ENCODE measurements around the gene ITGAL. TPM values are rescaled to one million over a fixed set of nuclear protein-coding genes. Genes with fewer than 3 reads are reported as not detected.

ITGAL gene
- total and polyA plus RNA-seq, 4 experiments from 2014 or later = 110 to 657 (median 403) TPM

- no peaks in the 10 kb centered on the region for H3K27me3 Mint-ChIP-seq
- H3K27ac ChIP-seq (ENCODE audit: low read depth, low read length) = no peak overlapping the region
Observed at GRCh38 chr16:30488764-30489605, 16.4 kb downstream of the ITGAL start.

GRCh38 chr16:30490210-30490609, 17.7 kb downstream of the ITGAL start:
- Mint-ChIP-seq H3K9me3 (no peaks in the 10 kb centered on the region), H3K27me3 (no peaks in the 10 kb centered on the region), H3K27ac (peak overlapping the region in 6 of 7 donors; percentile 10 to 88 (median 57)), H3K4me3 (no peak overlapping the region), H3K4me1 (peaks cover 19 to 48% (median 30%) of the 10 kb centered on the region in 4 donors), H3K36me3 (peaks cover 51 to 66% of the 10 kb centered on the region in 2 donors)
- Histone ChIP-seq H3K9me3 (ENCODE audit: control insufficient read depth in 1 of 2, low read length in 2 of 2) (no peaks in the 10 kb centered on the region), H3K36me3 (ENCODE audit: insufficient read depth, low read length) (peaks cover 70% of the 10 kb centered on the region), H3K27ac (ENCODE audit: low read depth, low read length) (no peak overlapping the region), H3K4me1 (ENCODE audit: insufficient read depth, low read length) (peaks cover 25% of the 10 kb centered on the region), H3K4me3 (ENCODE audit: low read length in 2 of 2) (no peak overlapping the region), H3K27me3 (ENCODE audit: insufficient read depth, low read length) (no peaks in the 10 kb centered on the region)
- DNase-seq = no peak
- intact Hi-C loops (cut with micrococcal nuclease) = no loop called here
- ChIA-PET CTCF (ENCODE audit: partially characterized antibody) (interaction anchor here (0.6 to 4.2 kb wide), 5 partner anchors 10 to 602 kb away, joined by 3 to 22 read pairs (median 6); partner anchors contain the start of gene DCTPP1), POLR2A (ENCODE audit: partially characterized antibody) (interaction anchor here (0.9 to 41.1 kb wide), 7 partner anchors 4 to 94 kb away, joined by 3 to 1162 read pairs (median 8); partner anchors contain the start of genes ITGAL and SEPHS2)

More at GRCh38 chr16:30488764-30489605, 16.4 kb downstream of the ITGAL start:
- peaks cover 42 to 67% of the 10 kb centered on the region in 2 donors for H3K36me3 Mint-ChIP-seq
- H3K4me3 ChIP-seq (ENCODE audit: low read length in 2 of 2) = no peak overlapping the region
- ChIA-PET POLR2A (ENCODE audit: partially characterized antibody) (interaction anchor here (0.6 to 41.1 kb wide), 6 partner anchors 5 to 117 kb away, joined by 3 to 1162 read pairs (median 192); partner anchors contain the start of genes ITGAL and SEPHS2), CTCF (ENCODE audit: partially characterized antibody) (interaction anchor here (0.9 to 4.2 kb wide), 4 partner anchors 14 to 140 kb away, joined by 3 to 22 read pairs (median 5); no protein-coding TSS in a partner anchor)
- H3K4me1 Mint-ChIP-seq = peaks cover 19 to 44% (median 29%) of the 10 kb centered on the region in 4 donors
- intact Hi-C loops (cut with micrococcal nuclease) = no loop called here
- no peaks in the 10 kb centered on the region for H3K27me3 ChIP-seq (ENCODE audit: insufficient read depth, low read length)
- DNase-seq = no peak
- H3K9me3 ChIP-seq (ENCODE audit: control insufficient read depth in 1 of 2, low read length in 2 of 2) = no peaks in the 10 kb centered on the region
- peaks cover 26% of the 10 kb centered on the region for H3K4me1 ChIP-seq (ENCODE audit: insufficient read depth, low read length)
- no peaks in the 10 kb centered on the region for H3K9me3 Mint-ChIP-seq
- H3K36me3 ChIP-seq (ENCODE audit: insufficient read depth, low read length) = peaks cover 67% of the 10 kb centered on the region
- peak overlapping the region; percentile 12 to 74 (median 46) for H3K27ac Mint-ChIP-seq
- H3K4me3 Mint-ChIP-seq = no peak overlapping the region

- Mint-ChIP-seq H3K9me3 (no peaks in the 10 kb centered on the region), H3K36me3 (peaks cover 45 to 63% of the 10 kb centered on the region in 2 donors), H3K4me3 (peak overlapping the region in 1 of 8 donors; percentile 39), H3K27me3 (no peaks in the 10 kb centered on the region), H3K27ac (peak overlapping the region; percentile 10 to 80 (median 53)), H3K4me1 (peaks cover 16 to 42% (median 29%) of the 10 kb centered on the region in 4 donors)
- intact Hi-C loops (cut with micrococcal nuclease) = no loop called here
- Histone ChIP-seq H3K4me3 (ENCODE audit: low read length in 2 of 2) (no peak overlapping the region), H3K4me1 (ENCODE audit: insufficient read depth, low read length) (peaks cover 25% of the 10 kb centered on the region), H3K27ac (ENCODE audit: low read depth, low read length) (no peak overlapping the region), H3K27me3 (ENCODE audit: insufficient read depth, low read length) (no peaks in the 10 kb centered on the region), H3K36me3 (ENCODE audit: insufficient read depth, low read length) (peaks cover 69% of the 10 kb centered on the region), H3K9me3 (ENCODE audit: control insufficient read depth in 1 of 2, low read length in 2 of 2) (no peaks in the 10 kb centered on the region)
- CTCF ChIA-PET (ENCODE audit: partially characterized antibody) = interaction anchor here (1.8 to 4.2 kb wide), 5 partner anchors 11 to 61 kb away, joined by 5 to 22 read pairs (median 7); partner anchors contain the start of gene DCTPP1
- POLR2A ChIA-PET (ENCODE audit: partially characterized antibody) = interaction anchor here (0.6 to 41.1 kb wide), 10 partner anchors 3 to 119 kb away, joined by 3 to 1162 read pairs (median 4); partner anchors contain the start of genes ITGAL, SEPHS2 and ZNF689
- no peak for DNase-seq
Observed at GRCh38 chr16:30491229-30491628, 18.7 kb downstream of the ITGAL start.

- intact Hi-C loops (cut with micrococcal nuclease) = loop anchor here (1.0 to 2.0 kb wide), 2 partner anchors 19 to 47 kb away; partner anchors contain the start of genes ITGAL and SEPHS2
- Histone ChIP-seq H3K27ac (ENCODE audit: low read depth, low read length) (no peak overlapping the region), H3K9me3 (ENCODE audit: control insufficient read depth in 1 of 2, low read length in 2 of 2) (no peaks in the 10 kb centered on the region), H3K4me3 (ENCODE audit: low read length in 2 of 2) (no peak overlapping the region), H3K36me3 (ENCODE audit: insufficient read depth, low read length) (peaks cover 67% of the 10 kb centered on the region), H3K4me1 (ENCODE audit: insufficient read depth, low read length) (peaks cover 25% of the 10 kb centered on the region), H3K27me3 (ENCODE audit: insufficient read depth, low read length) (no peaks in the 10 kb centered on the region)
- CTCF ChIA-PET (ENCODE audit: partially characterized antibody) = interaction anchor here (1.2 to 4.2 kb wide), 5 partner anchors 11 to 62 kb away, joined by 3 to 22 read pairs (median 7); partner anchors contain the start of gene DCTPP1
- POLR2A ChIA-PET (ENCODE audit: partially characterized antibody) = interaction anchor here (0.6 to 41.1 kb wide), 9 partner anchors 3 to 118 kb away, joined by 3 to 1162 read pairs (median 4); partner anchors contain the start of genes ITGAL, SEPHS2 and ZNF689
- Mint-ChIP-seq H3K27me3 (no peaks in the 10 kb centered on the region), H3K4me1 (peaks cover 13 to 37% (median 26%) of the 10 kb centered on the region in 4 donors), H3K4me3 (peak overlapping the region in 2 of 8 donors; percentile 21 to 39), H3K27ac (peak overlapping the region; percentile 11 to 89 (median 74)), H3K36me3 (peaks cover 41 to 60% of the 10 kb centered on the region in 2 donors), H3K9me3 (no peaks in the 10 kb centered on the region)
- peak in 1 of 5 donors; percentile 72 for DNase-seq
Observed at GRCh38 chr16:30491744-30492308, 19.3 kb downstream of the ITGAL start.

GRCh38 chr16:30493941-30494488, 21.5 kb downstream of the ITGAL start:
- Mint-ChIP-seq H3K4me1 (peaks cover 8 to 30% (median 20%) of the 10 kb centered on the region in 4 donors), H3K27me3 (no peaks in the 10 kb centered on the region), H3K27ac (peak overlapping the region in 2 of 7 donors; percentile 17 to 46), H3K9me3 (no peaks in the 10 kb centered on the region), H3K36me3 (peaks cover 33 to 56% of the 10 kb centered on the region in 2 donors), H3K4me3 (no peak overlapping the region)
- POLR2A ChIA-PET (ENCODE audit: partially characterized antibody) = interaction anchor here (0.8 to 41.1 kb wide), 7 partner anchors 13 to 64 kb away, joined by 3 to 1162 read pairs (median 5); partner anchors contain the start of genes ITGAL, SEPHS2 and ZNF764
- H3K9me3 ChIP-seq (ENCODE audit: control insufficient read depth in 1 of 2, low read length in 2 of 2) = no peaks in the 10 kb centered on the region
- CTCF ChIA-PET (ENCODE audit: partially characterized antibody) = interaction anchor here (2.2 kb wide), 1 partner anchor 64 kb away, joined by 8 read pairs; the partner anchor contains the start of gene DCTPP1
- H3K36me3 ChIP-seq (ENCODE audit: insufficient read depth, low read length) = peaks cover 70% of the 10 kb centered on the region
- H3K4me1 ChIP-seq (ENCODE audit: insufficient read depth, low read length) = peaks cover 19% of the 10 kb centered on the region
- no peak for DNase-seq
- intact Hi-C loops (cut with micrococcal nuclease) = loop anchor here (2.0 kb wide), 1 partner anchor 21 kb away; the partner anchor contains the start of gene ITGAL
- H3K27me3 ChIP-seq (ENCODE audit: insufficient read depth, low read length) = no peaks in the 10 kb centered on the region
- H3K4me3 ChIP-seq (ENCODE audit: low read length in 2 of 2) = no peak overlapping the region
- no peak overlapping the region for H3K27ac ChIP-seq (ENCODE audit: low read depth, low read length)

- Mint-ChIP-seq H3K9me3 (no peaks in the 10 kb centered on the region), H3K4me3 (no peak overlapping the region), H3K36me3 (peaks cover 30 to 53% of the 10 kb centered on the region in 2 donors), H3K27ac (peak overlapping the region in 1 of 7 donors; percentile 35), H3K4me1 (peaks cover 7 to 24% (median 17%) of the 10 kb centered on the region in 4 donors), H3K27me3 (no peaks in the 10 kb centered on the region)
- Histone ChIP-seq H3K27me3 (ENCODE audit: insufficient read depth, low read length) (no peaks in the 10 kb centered on the region), H3K9me3 (ENCODE audit: control insufficient read depth in 1 of 2, low read length in 2 of 2) (no peaks in the 10 kb centered on the region), H3K4me3 (ENCODE audit: low read length in 2 of 2) (no peak overlapping the region), H3K36me3 (ENCODE audit: insufficient read depth, low read length) (peaks cover 67% of the 10 kb centered on the region), H3K27ac (ENCODE audit: low read depth, low read length) (no peak overlapping the region), H3K4me1 (ENCODE audit: insufficient read depth, low read length) (peaks cover 14% of the 10 kb centered on the region)
- POLR2A ChIA-PET (ENCODE audit: partially characterized antibody) = interaction anchor here (0.8 to 41.1 kb wide), 10 partner anchors 10 to 77 kb away, joined by 3 to 1162 read pairs (median 5); partner anchors contain the start of genes ITGAL, SEPHS2 and ZNF688
- CTCF ChIA-PET (ENCODE audit: partially characterized antibody) = interaction anchor here (1.1 to 5.3 kb wide), 3 partner anchors 46 to 131 kb away, joined by 3 to 25 read pairs (median 8); partner anchors contain the start of gene DCTPP1
- intact Hi-C loops (cut with micrococcal nuclease) = no loop called here
- DNase-seq = no peak
Observed at GRCh38 chr16:30494709-30495108, 22.2 kb downstream of the ITGAL start.

Measured in CD4-positive, alpha-beta memory T cell (primary cell).